GM06990 (cell line): ENCODE results near the gene NAGLU.
"Not testable (repeated sequence)": the region's sequence is repeated elsewhere in the genome, so short reads cannot be mapped to it uniquely, and the experiment has no call there.

Experiments used
- DNase-seq: peaks from one replicate; pipeline ENCODE4 v3.0.0-alpha.2; 2011; ENCODE audit not compliant: insufficient read length; ENCODE audit errors: extremely low read depth
- H3K27me3 ChIP-seq: replicated peaks from 2 replicates; pipeline ENCODE4 v1.6.0; 2011; ENCODE audit warnings: low read length; ENCODE audit not compliant: control insufficient read depth, insufficient read depth
- H3K36me3 ChIP-seq: 2 replicates; pipeline ENCODE4 v1.5.1; 2011; ENCODE audit warnings: low read length; ENCODE audit not compliant: control insufficient read depth, insufficient read depth
- H3K4me3 ChIP-seq: replicated peaks from 2 replicates; pipeline ENCODE4 v1.5.1; 2011; ENCODE audit warnings: low read depth, mild to moderate bottlenecking, control low read depth, low read length
- CTCF ChIP-seq: IDR thresholded peaks from 2 replicates; pipeline ENCODE4 v1.5.1; 2011; ENCODE audit warnings: low read length, control low read depth, mild to moderate bottlenecking, inconsistent platforms; ENCODE audit not compliant: insufficient read depth, poor library complexity, severe bottlenecking

Gene NAGLU

GRCh38 chr17:42547698-42548069 is 11.6 kb downstream of the NAGLU start:
- TF ChIP-seq CTCF, result no peak
- DNase-seq, result no peak

GRCh38 chr17:42548070-42548837 is 12.2 kb downstream of the NAGLU start:
- DNase-seq, result peak; percentile 88
- Histone ChIP-seq H3K27me3 (no peaks in the 10 kb centered on the region), H3K4me3 (peak overlapping the region; percentile 61), H3K36me3 (peaks cover 4% of the 10 kb centered on the region)
- peak; percentile 81 for TF ChIP-seq CTCF

More at GRCh38 chr17:42547698-42548069, 11.6 kb downstream of the NAGLU start:
- Histone ChIP-seq H3K4me3 (peak overlapping the region; percentile 61), H3K36me3 (peaks cover 8% of the 10 kb centered on the region), H3K27me3 (no peaks in the 10 kb centered on the region)

GRCh38 chr17:42548993-42549755 is 13.1 kb downstream of the NAGLU start:
- Histone ChIP-seq H3K27me3 (no peaks in the 10 kb centered on the region), H3K36me3 (peaks cover 2% of the 10 kb centered on the region), H3K4me3 (peak overlapping the region; percentile 61; the same call in 1 of the 2 replicates)
- no peak for DNase-seq
- TF ChIP-seq CTCF, result no peak

- DNase-seq, H3K27me3 ChIP-seq, H3K36me3 ChIP-seq: not testable (repeated sequence)
- H3K4me3 ChIP-seq, result peak within 1 kb of the TSS; percentile 99
Observed at GRCh38 chr17:42552736-42553135, 16.7 kb downstream of the NAGLU start, which contains the start of gene HSD17B1. HSD17B1 (plus strand) TSS chr17:42552923; CDS start chr17:42552934, 11 bp downstream.

- H3K4me3 ChIP-seq, result peak overlapping the region; percentile 99; the same call in 1 of the 2 replicates
Observed at GRCh38 chr17:42553161-42553818, 17.2 kb downstream of the NAGLU start.

More at GRCh38 chr17:42553161-42553818, 17.2 kb downstream of the NAGLU start:
- H3K36me3 ChIP-seq, result no peaks in the 10 kb centered on the region; the same call in 1 of the 2 replicates
- DNase-seq, result no peak
- no peak for TF ChIP-seq CTCF
- no peaks in the 10 kb centered on the region for H3K27me3 ChIP-seq
